ENCODE measurements around the gene PAQR8. TPM values are rescaled to one million over a fixed set of nuclear protein-coding genes. Genes with fewer than 3 reads are reported as not detected.
"Not testable (repeated sequence)": the region's sequence is repeated elsewhere in the genome, so short reads cannot be mapped to it uniquely, and the experiment has no call there.

PAQR8 gene
- total RNA-seq, 1 experiment from 2014 or later, result 3.4 TPM

DNA sequence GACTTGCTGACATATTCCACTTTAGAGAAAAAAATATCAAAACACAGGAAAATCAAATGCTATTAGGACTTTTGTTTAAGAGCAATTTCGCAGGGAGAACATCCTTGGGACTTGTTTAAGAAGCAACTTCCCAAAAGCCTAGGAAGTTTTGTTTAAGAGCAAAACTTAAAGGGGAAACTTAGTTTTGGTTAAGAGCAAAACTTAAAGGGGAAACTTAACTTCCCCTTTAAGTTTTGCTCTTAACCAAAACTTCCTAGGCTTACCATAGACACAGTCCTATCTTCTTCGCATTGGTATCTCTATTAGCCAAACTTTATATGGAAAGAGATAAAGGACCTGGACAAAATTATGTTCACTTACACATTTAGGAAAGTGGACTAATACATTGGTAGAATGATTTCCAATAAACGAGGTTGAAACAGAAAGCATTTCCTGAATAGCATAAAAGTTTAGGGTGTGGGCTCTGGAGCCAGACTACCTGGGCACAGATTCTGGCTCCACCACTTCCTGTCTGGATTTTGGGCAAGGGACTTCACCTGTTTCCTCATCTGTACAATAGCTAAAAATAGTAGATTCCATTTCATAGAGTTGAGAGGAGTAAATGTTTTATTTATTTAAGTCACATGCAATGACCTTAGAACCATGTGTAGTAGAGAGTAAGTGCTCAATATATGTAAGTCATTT lies 15.7 kb downstream of the PAQR8 start:
- H3K27me3 ChIP-seq, result no peaks in the 10 kb centered on the region
- H3K36me3 ChIP-seq, result no peaks in the 10 kb centered on the region
- H3K9me3 ChIP-seq (replicated peaks), result no peaks in the 10 kb centered on the region
- H3K4me1 ChIP-seq, result peaks cover 2% of the 10 kb centered on the region; the same call in 1 of the 2 replicates
- no peak overlapping the region for H3K4me3 ChIP-seq
- no peak overlapping the region for H3K27ac ChIP-seq
- no peak for DNase-seq

DNA sequence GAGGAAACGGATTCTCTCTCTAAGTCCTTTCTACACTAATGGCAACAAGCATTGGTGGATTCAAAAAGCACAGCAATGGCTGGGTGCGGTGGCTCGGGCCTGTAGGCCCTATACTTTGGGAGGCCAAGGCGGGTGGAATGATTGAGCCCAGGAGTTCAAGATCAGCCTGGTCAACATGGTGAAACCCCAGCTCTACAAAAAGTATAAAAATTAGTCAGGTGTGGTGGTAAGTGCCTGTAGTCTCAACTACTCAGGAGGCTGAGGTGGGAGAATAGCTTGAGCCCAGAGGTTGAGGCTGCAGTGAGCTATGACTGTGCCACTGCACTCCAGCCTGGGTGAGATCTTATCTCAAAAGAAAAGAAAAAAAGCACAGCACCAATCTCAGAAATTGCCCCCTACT lies 19.3 kb downstream of the PAQR8 start:
- Histone ChIP-seq H3K9me3 (replicated peaks) (no peaks in the 10 kb centered on the region), H3K27ac (no peak overlapping the region), H3K4me3 (no peak overlapping the region), H3K36me3 (no peaks in the 10 kb centered on the region), H3K4me1 (no peaks in the 10 kb centered on the region), H3K27me3 (no peaks in the 10 kb centered on the region)
- no peak for DNase-seq

DNA sequence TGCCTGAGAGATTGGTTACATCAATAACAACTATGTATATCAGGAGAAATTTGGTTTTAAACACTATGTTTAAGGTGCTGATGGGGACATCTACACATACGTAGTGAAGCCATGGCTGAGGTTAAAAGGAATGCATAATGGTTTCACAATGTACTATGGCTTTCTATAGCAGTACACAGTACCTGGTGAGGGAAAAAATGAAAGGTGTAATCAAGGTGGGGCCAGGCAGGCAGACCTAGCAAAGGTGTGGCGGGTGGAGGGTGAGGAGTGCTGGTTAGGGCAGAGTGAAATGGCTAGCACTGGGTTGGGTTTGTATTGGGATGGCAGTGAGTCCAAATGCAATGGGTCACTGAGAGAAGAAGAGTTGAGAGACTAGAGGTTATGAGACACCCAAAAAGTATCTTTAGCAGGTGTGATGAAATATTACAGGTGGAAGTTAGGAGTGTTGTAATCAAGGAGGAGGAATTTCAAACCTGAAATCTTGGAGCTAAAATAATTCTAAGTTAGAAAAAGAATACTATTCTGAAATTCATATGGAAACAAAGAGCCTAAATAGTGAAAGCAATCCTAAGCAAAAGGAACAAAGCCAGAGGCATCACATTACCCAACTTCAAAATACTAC lies 22.3 kb downstream of the PAQR8 start:
- Histone ChIP-seq H3K27ac (no peak overlapping the region), H3K27me3 (no peaks in the 10 kb centered on the region), H3K9me3 (replicated peaks) (no peaks in the 10 kb centered on the region), H3K4me1 (no peaks in the 10 kb centered on the region), H3K4me3 (no peak overlapping the region), H3K36me3 (no peaks in the 10 kb centered on the region)
- DNase-seq, result no peak

DNA sequence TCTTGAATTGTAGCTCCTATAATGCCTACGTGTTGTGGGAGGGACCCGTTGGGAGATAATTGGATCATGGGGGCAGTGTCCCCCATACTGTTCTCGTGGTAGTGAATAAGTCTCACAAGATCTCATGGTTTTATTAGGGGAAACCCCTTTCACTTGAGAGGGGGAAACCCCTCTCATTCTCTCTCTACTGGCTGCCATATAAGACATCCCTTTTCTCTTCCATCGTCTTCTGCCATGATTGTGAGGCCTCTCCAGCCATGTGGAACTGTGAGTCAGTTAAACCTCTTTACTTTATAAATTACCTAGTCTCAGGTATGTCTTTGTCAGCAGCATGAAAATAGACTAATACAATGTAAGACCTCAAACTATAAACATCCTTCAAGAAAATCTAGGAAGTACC lies 23.1 kb downstream of the PAQR8 start:
- Histone ChIP-seq H3K36me3 (no peaks in the 10 kb centered on the region), H3K9me3 (replicated peaks) (no peaks in the 10 kb centered on the region), H3K4me3 (no peak overlapping the region), H3K27ac (no peak overlapping the region), H3K27me3 (no peaks in the 10 kb centered on the region), H3K4me1 (peaks cover 5% of the 10 kb centered on the region; the same call in 1 of the 2 replicates)
- no peak for DNase-seq

DNA sequence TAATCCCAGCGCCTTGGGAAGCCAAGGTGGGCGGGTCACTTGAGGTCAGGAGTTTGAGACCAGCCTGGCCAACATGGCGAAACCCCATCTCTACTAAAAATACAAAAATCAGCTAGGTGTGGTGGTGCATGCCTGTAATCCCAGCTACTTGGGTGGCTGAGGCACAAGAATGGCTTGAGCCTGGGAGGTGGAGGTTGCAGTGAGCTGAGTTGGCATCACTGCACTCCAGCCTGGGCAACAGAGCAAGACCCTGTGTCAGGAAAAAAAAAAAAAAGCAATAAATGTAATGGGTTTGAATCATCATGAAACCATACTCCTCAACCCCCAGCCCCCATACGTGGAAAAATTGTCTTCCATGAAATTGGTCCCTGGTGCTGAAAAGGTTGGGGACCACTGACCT lies 26.2 kb downstream of the PAQR8 start:
- H3K4me3 ChIP-seq; H3K27ac ChIP-seq; DNase-seq; H3K27me3 ChIP-seq; H3K36me3 ChIP-seq; H3K4me1 ChIP-seq; H3K9me3 ChIP-seq (replicated peaks): not testable (repeated sequence)

DNA sequence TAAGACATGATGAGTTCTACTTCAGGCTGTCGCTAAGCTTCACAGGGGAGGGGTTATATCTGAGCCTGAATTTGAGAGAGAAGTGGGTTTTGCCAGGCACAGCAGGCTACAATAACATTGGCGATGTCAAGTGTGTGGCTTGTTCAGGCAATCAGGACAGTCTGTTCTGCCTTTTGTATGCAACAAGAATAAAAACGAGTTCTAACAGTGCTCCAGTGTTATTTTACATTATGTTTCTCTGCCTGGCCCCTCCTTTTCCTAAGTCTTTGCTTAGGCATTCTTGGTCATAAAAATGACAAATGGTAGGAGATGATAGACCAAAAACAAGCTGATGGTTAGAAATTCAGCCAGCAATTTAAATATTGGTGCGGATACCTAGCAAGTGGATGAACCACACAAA lies 26.8 kb downstream of the PAQR8 start:
- no peak overlapping the region for H3K4me3 ChIP-seq
- H3K27me3 ChIP-seq, result no peaks in the 10 kb centered on the region
- no peaks in the 10 kb centered on the region for H3K9me3 ChIP-seq (replicated peaks)
- peaks cover 10% of the 10 kb centered on the region; the same call in 1 of the 2 replicates for H3K4me1 ChIP-seq
- DNase-seq, result no peak
- no peak overlapping the region for H3K27ac ChIP-seq
- no peaks in the 10 kb centered on the region for H3K36me3 ChIP-seq

DNA sequence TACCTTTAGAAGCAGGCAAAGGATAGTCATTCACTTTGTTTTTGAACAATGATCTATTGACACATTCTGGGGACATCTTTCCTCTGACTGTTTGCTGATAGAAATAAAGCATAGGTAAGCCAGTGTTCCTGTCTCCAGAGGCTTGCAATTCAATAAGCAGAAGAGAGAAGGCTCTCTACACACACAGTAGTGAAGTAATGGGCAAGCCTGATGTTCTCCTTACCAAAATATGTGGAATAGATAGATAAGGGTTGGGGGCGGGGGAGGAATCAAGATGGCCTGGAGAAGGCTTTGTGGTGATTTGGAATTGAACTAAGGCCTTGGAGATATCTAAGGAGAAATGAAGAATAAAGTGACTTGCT lies 27.3 kb downstream of the PAQR8 start:
- Histone ChIP-seq H3K36me3 (no peaks in the 10 kb centered on the region), H3K4me3 (no peak overlapping the region), H3K4me1 (peaks cover 10% of the 10 kb centered on the region; the same call in 1 of the 2 replicates), H3K27me3 (no peaks in the 10 kb centered on the region), H3K27ac (no peak overlapping the region), H3K9me3 (replicated peaks) (no peaks in the 10 kb centered on the region)
- no peak for DNase-seq

DNA sequence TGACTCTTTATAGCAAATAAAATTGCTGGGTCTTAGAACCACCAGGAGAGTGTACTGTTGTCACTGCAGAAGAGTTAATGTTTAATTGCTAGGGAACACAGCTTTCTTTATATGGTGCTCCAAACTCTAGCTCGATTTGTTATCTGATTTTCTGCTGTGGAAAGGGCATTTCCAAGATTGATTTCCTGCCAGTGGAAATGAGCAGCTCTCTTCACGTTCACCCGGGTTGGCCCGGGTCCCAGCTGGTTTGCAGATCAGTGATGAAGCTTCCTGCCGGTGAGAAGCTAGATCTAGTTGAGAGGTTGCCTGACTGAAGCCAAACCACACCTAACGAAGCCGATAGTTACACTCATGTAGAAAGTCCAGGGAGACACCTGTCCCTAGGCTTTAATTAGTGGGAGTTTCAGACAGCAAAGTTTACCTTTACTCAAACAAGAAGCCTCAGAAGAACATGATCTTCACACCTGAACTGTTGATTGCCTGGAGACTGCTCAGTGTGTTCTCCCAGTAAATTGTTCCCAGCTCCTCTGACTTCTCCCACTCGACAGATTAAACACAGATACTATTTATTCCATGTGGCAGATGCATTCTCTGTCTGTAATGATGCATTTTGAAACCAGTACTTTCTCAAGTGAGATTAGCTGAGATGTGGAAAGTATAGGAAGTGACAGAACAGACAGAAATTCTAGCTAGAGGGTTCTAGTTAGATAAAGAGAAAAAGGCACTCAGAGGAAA lies 27.8 kb downstream of the PAQR8 start:
- H3K4me3 ChIP-seq, result no peak overlapping the region

DNA sequence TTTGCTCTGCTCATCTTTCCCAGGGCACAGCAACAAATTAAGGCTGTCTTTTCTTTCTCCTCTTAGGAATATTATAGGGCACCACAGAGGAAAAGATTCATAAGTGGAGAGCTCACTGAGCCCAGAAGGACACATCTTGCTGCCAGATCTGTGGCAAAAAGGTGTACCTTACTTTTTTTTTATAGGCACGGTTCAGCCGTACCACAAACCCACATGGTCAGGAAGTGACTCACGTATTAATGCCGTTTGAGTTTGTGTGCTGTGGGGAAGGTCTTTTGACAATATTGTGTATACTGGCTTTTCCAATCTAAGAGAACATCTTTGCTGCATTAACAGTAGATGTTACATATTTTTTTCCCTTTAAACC lies 28.4 kb downstream of the PAQR8 start:
- no peak overlapping the region for H3K4me3 ChIP-seq

More for the DNA sequence above, 27.8 kb downstream of the PAQR8 start:
- Histone ChIP-seq H3K36me3 (no peaks in the 10 kb centered on the region), H3K4me1 (peaks cover 10% of the 10 kb centered on the region; the same call in 1 of the 2 replicates), H3K27me3 (no peaks in the 10 kb centered on the region), H3K9me3 (replicated peaks) (no peaks in the 10 kb centered on the region), H3K27ac (no peak overlapping the region)
- DNase-seq, result no peak

DNA sequence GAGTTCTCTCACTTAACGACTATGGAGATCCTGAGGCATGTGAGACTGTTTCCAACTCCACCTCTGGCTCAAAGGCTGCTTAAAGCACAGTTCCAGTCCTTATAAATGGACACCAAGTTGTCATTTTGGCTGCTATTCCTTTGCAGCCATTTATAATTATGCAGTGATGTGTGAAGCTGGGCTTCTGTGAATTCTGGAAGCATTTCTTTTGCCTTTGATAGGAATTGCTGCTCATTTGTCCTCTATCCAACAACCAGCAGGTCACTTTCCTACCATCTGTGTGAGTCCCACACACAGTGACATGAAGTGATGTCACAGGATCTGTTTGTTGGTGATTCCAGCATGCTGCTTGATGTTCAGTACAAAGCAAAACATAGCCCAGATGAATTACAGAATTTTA lies 29.6 kb downstream of the PAQR8 start:
- DNase-seq, result no peak
- Histone ChIP-seq H3K4me3 (no peak overlapping the region), H3K27me3 (no peaks in the 10 kb centered on the region)

More for the DNA sequence above, 28.4 kb downstream of the PAQR8 start:
- H3K27ac ChIP-seq, result no peak overlapping the region
- H3K4me1 ChIP-seq, result peaks cover 10% of the 10 kb centered on the region; the same call in 1 of the 2 replicates
- DNase-seq, result peak in 1 of 2 experiments; percentile 15
- no peaks in the 10 kb centered on the region for H3K36me3 ChIP-seq
- no peaks in the 10 kb centered on the region for H3K9me3 ChIP-seq (replicated peaks)
- H3K27me3 ChIP-seq, result no peaks in the 10 kb centered on the region

DNA sequence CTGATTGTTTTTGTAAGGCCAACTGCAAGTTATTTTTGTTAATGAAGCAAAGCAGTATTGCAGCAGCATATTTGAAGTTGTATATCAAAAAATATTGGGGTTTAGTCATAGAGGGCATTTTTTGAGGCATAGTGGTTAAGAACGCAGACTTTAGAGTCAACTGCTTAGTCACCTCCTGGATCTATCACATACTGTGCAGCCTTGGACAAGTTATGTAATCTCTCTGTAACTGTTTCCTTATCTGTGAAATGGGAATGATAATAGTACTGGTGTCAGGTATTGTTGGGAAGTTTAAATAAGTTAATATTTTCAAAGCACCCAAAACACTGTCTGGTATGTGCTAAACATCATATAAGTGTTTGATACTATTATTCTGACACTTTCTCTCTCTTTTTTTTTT lies 31.0 kb downstream of the PAQR8 start:
- H3K27me3 ChIP-seq, result no peaks in the 10 kb centered on the region
- no peaks in the 10 kb centered on the region for H3K36me3 ChIP-seq
- no peak overlapping the region for H3K27ac ChIP-seq
- DNase-seq, result no peak
- H3K9me3 ChIP-seq (replicated peaks), result no peaks in the 10 kb centered on the region
- H3K4me1 ChIP-seq, result peaks cover 10% of the 10 kb centered on the region; the same call in 1 of the 2 replicates
- no peak overlapping the region for H3K4me3 ChIP-seq

More for the DNA sequence above, 29.6 kb downstream of the PAQR8 start:
- Histone ChIP-seq H3K9me3 (replicated peaks) (no peaks in the 10 kb centered on the region), H3K27ac (no peak overlapping the region), H3K4me1 (peaks cover 10% of the 10 kb centered on the region; the same call in 1 of the 2 replicates), H3K36me3 (no peaks in the 10 kb centered on the region)

DNA sequence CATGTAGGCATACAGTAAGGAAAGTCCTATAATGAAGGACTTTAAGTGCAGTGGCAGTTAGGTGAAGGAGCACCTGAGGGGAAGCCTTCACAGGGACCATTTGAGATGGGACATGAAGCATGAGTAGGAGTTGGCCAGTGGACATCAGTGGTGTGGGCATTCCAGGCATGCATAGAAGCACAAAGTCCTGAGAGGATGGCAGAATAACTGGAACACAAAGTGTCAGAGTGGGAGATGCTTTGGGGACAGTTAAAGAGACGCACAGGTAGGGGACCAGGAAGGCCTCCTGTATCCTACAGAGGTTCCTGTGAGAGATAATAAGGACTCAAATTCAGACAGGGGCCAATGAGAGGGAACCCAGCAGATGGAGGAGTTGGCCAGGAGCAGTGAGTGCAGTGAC lies 31.8 kb downstream of the PAQR8 start:
- no peaks in the 10 kb centered on the region for H3K27me3 ChIP-seq
- no peaks in the 10 kb centered on the region for H3K36me3 ChIP-seq
- no peak for DNase-seq
- H3K9me3 ChIP-seq (replicated peaks), result no peaks in the 10 kb centered on the region
- H3K27ac ChIP-seq, result no peak overlapping the region
- peaks cover 10% of the 10 kb centered on the region; the same call in 1 of the 2 replicates for H3K4me1 ChIP-seq
- H3K4me3 ChIP-seq, result no peak overlapping the region

DNA sequence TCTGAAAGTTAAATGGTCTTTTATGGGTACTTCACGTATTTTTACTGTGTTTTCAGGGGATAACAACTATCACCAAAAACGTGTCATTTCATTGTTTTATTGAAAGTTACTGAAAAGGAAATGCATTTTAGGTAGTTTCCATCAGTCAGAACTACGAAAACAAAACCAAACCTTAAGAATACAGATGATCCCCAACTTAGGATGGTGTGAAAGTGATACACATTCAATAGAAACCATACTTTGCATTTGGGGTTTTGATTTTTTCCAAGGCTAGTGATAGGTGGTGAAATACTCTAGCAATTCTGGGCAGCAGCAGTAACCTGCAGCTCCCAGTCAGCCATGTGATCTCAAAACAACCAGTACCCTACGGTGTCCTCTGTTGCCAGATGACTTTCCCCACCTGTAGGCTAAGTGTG lies 32.3 kb downstream of the PAQR8 start:
- Histone ChIP-seq H3K36me3 (no peaks in the 10 kb centered on the region), H3K27ac (no peak overlapping the region)
- no peak for DNase-seq

DNA sequence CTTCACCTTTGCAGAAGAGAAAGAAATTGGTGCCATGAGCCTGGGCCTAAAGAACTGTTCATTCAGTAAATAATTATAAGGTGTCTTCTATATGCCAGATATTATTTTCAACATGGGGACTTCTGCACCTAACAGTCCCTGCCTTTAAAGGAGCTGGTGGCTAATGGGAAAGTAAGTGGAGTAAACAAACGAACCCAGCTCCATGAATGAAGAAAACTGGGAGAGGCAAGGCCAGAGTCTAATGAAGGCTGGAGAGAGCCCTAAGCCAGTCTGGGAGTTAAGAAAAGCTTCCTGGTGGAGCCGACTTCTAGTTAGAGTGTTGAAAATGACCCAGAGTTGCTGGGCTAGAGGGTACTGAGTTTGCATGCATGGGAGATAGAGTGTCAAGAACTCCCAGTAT lies 34.0 kb downstream of the PAQR8 start:
- Histone ChIP-seq H3K27me3 (no peaks in the 10 kb centered on the region), H3K27ac (no peak overlapping the region), H3K4me1 (no peaks in the 10 kb centered on the region), H3K36me3 (no peaks in the 10 kb centered on the region), H3K9me3 (replicated peaks) (no peaks in the 10 kb centered on the region), H3K4me3 (no peak overlapping the region)
- no peak for DNase-seq

More for the DNA sequence above, 32.3 kb downstream of the PAQR8 start:
- Histone ChIP-seq H3K27me3 (no peaks in the 10 kb centered on the region), H3K4me1 (peaks cover 10% of the 10 kb centered on the region; the same call in 1 of the 2 replicates), H3K4me3 (no peak overlapping the region), H3K9me3 (replicated peaks) (no peaks in the 10 kb centered on the region)

Data from SJCRH30 (cell line).